PFSK-1 (cell line): ENCODE data around the gene ZNF709.

Experiments
- POLR2AphosphoS5 ChIP-seq: IDR thresholded peaks from 2 replicates; pipeline ENCODE4 v1.6.1; 2012; ENCODE audit warnings: low read depth, mild to moderate bottlenecking, control low read depth, low read length, moderate library complexity
- TF ChIP-seq, protein P1 (sequence below), 2 experiments: IDR thresholded peaks; 2 replicates each; pipeline versions ENCODE4 v1.6.1 to v1.8.0; 2011 to 2012; ENCODE audit warnings: low read depth in 2 of 2, low read length in 2 of 2, control low read depth in 1 of 2, inconsistent platforms in 1 of 2, mild to moderate bottlenecking in 1 of 2, moderate library complexity in 1 of 2; ENCODE audit not compliant: insufficient read depth in 1 of 2

DNA sequence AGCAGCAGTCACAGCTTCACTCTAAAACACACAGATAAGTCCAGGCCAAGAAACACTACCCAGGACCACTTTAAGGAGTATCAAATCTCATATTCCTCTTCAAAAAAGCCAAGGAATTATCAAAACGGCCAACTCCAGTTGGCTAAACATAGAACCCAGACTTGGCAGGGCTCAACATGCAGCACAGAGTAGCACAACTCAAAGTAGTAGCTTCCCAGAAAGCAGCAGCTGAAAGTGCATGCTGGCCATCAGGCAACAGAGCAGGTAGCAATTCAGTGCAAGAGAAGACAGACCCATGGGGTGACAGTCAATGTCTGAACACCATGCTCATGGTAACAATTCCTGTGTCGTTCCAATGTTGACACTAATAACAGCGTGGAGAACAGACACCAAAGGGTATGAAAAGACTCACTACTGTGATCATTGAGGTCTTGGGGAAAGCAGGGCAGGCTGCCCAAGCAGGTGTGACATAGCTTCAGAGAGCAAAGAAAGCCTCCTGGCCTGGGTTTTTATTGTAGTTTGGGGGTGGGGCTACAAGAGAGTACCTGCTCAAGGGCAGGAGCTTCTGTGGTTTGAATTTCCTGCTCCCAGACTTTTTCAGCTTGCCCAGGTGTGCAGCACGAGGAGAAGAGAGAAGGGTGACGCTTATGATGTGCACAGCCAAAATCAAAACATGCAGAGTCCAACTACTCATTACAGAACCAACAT is 6.2 kb downstream of the ZNF709 start:
- no peak for TF ChIP-seq POLR2AphosphoS5
- TF ChIP-seq, protein P1, sequence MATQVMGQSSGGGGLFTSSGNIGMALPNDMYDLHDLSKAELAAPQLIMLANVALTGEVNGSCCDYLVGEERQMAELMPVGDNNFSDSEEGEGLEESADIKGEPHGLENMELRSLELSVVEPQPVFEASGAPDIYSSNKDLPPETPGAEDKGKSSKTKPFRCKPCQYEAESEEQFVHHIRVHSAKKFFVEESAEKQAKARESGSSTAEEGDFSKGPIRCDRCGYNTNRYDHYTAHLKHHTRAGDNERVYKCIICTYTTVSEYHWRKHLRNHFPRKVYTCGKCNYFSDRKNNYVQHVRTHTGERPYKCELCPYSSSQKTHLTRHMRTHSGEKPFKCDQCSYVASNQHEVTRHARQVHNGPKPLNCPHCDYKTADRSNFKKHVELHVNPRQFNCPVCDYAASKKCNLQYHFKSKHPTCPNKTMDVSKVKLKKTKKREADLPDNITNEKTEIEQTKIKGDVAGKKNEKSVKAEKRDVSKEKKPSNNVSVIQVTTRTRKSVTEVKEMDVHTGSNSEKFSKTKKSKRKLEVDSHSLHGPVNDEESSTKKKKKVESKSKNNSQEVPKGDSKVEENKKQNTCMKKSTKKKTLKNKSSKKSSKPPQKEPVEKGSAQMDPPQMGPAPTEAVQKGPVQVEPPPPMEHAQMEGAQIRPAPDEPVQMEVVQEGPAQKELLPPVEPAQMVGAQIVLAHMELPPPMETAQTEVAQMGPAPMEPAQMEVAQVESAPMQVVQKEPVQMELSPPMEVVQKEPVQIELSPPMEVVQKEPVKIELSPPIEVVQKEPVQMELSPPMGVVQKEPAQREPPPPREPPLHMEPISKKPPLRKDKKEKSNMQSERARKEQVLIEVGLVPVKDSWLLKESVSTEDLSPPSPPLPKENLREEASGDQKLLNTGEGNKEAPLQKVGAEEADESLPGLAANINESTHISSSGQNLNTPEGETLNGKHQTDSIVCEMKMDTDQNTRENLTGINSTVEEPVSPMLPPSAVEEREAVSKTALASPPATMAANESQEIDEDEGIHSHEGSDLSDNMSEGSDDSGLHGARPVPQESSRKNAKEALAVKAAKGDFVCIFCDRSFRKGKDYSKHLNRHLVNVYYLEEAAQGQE (IDR thresholded peaks at IDR 0.05; ENCODE audit: insufficient read depth in 1 of 2, low read depth in 2 of 2, low read length in 2 of 2): no peak
